ENCODE data around the gene NRP1.
"Not testable (repeated sequence)": the region's sequence is repeated elsewhere in the genome, so short reads cannot be mapped to it uniquely, and the experiment has no call there.

NRP1 gene

DNA sequence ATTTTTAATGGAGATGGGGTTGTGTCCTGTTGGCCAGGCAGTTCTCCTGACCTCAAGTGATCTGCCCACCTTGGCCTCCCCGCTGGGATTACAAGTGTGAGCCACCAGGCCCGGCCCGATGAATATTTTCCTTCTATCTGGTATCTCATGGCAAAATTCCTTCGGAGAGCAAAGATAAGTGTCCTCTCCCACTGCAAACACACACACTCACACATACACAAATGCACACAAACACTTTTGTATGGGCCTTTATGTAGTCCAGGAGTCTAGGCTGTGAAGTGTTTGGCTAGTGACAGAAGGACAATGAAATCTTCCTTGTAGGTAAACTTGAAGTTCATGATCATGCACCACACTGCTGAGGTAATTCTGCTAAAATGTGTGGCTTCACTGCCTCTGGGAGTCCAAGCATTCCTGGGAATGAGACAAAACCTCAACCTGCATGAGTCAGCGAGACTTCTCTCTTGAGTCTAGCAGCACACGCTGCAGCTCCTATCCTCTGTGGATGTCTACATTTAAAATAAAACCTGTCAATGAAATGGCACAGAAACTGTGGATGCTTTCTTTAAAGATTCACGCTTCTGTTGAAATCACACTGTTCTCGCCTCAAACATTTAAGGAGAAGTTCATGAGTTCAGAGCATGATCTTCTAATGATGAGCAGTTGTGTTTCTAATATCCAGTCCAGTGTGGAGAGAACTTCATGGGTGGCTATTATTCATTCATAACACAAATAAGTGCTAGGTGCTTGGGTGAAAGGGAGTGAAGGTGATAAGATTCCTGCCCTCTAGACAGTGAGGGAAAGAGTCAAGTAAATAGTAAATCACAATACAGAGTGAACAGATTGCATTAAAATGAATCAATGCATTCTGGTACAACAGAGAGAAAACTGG, 96.5 kb downstream of the NRP1 start:
- no peak for DNase-seq (ENCODE audit: low spot score)

- no peak for DNase-seq (ENCODE audit: low spot score)
Measured at GRCh38 chr10:33236916-33237315, 97.6 kb downstream of the NRP1 start.

- no peak for DNase-seq (ENCODE audit: low spot score)
Measured at GRCh38 chr10:33235951-33236350, 98.5 kb downstream of the NRP1 start.

GRCh38 chr10:33235251-33235884, 99.1 kb downstream of the NRP1 start:
- DNase-seq (ENCODE audit: low spot score), result no peak

GRCh38 chr10:33234831-33235237, 99.6 kb downstream of the NRP1 start:
- no peak for DNase-seq (ENCODE audit: low spot score)

DNA sequence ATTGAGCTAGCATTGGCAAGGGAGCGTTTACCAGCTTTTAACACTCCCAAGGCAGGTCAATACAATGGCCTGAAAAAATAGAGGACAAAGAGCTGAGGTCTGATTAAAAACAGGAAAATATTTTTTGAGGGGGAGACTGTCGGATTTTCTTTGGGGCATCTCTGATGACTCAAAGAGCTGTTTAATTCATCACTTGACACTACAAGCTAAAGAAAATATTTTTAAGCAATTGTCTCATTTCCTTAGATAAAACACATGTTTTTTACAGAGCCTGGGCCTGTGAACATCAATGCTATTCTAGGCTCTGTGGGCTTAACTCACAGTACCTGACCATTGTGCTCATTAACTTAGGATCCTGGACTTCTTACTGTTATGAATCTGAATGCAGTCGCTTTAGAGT, 100.8 kb downstream of the NRP1 start:
- no peak for DNase-seq (ENCODE audit: low spot score)

- no peak for DNase-seq (ENCODE audit: low spot score)
Measured at GRCh38 chr10:33233221-33233620, 101.2 kb downstream of the NRP1 start.

- DNase-seq (ENCODE audit: low spot score), result no peak
Measured at GRCh38 chr10:33231621-33232350, 102.7 kb downstream of the NRP1 start.

DNA sequence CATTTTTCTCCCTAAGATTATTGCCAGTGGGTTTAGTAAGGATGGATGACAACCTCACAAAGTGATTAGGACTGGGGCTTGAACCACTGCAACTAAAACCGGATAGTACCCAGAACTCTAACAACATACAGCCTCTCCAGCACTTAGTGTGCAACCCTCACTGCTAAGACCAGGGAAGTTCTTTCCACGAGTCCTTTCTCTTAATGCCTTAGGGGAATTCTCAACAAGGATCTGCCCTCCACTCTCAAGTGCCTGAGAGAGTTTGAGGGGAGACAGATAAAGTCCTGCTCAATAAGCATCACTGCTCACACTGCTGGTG, 104.6 kb downstream of the NRP1 start:
- no peak for DNase-seq (ENCODE audit: low spot score)

DNA sequence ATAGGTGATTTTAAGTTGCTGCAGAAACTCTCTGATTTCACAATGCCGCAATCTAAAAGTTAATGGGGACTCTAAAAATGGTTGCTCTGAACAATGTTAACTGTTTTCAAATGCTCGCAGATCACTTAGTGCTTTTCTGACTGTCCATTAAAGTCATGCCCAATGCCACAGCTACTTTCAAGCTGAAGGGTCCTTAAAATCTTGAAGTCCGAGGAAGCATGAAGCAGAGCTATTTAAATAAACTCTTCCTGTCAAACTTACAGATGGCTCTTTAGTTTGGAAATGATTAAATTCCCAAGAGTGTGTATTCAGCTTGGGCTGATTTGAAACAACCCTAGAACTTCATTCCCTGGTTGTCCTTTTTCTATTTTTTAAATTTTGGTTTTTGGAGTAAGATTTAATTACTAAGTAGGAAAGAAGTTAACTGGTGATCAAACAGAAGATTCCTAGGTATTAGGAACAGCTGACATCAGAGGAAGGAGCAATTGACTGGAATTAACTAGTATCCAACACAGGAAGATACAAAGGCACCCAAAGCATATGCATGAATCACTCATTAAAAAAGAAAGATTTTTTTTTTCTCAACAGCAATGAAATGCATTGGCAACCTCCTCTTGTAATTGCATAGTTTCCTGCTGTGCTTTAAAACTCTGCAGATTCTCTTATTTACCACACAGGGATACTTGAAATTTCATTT, 105.1 kb downstream of the NRP1 start:
- no peak for DNase-seq (ENCODE audit: low spot score)

DNA sequence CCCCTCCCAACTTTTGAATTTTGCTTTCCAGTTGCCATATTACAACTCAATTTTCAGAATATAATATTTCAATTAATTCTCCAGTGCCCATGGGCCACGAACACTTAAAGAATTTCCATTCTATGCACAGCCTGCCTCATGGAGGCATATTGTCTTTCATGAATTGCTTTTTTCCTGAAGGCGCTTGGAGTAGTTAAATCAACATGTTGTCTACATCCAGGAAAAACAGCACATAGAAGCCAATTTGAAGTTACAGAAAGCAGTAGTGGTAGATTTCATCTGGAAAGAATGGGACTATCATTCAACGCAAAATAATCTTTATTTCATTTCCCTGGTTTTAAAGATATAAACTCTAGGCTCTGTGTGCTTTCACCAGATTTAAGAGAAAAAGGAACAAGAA, 106.0 kb downstream of the NRP1 start:
- DNase-seq (ENCODE audit: low spot score), result no peak

DNA sequence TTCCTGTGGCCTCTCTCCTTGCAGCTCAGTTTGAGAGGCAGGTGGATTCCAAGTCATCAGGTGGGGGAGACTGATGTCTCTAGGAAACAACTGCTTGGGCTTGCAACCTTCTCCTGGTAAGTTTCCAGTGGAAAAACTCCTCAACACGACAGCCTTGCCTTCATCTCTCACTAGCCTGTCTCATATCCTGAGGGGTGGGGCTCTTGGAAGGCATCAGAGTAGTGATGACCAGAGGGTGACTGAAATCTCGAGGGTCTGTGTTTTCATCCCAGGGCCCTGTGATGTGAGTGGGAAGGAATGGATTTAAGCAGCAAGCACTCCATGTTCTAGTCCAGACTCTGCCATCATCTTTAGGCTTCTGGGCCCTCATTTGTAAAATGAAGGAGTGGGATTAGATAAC, 107.0 kb downstream of the NRP1 start:
- DNase-seq (ENCODE audit: low spot score), result no peak

GRCh38 chr10:33224251-33224965, 110.1 kb downstream of the NRP1 start:
- DNase-seq (ENCODE audit: low spot score), result no peak

DNA sequence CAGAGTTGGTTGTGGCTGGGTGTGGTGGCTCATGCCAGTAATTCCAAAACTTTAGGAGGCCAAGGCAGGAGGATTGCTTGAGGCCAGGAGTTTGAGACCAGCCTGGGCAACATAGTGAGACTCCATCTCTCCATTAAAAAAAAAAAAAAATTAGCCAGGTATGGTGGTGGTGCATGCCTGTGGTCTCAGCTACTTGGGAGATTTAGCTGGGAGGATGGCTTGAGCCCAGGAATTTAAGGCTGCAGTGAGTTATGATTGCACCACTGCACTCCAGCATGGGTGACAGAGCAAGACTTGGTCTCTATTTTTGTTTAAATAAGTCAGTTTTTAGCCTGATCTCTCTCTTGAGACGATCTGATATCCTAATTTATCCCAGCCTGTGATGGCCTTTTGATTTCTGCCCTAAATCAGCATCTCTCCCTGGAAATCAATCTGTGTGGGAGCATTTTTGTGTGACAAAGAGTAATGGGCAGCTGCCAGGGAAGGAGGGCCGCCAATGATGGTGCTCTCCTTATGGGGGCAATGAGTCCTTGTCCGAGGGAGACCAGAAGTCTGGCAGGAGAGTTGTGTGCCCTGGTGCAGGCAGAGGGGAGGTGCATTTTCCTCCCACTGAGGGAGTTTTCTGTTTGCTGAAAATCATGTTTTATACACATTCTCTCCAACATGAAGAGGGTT, 111.0 kb downstream of the NRP1 start:
- DNase-seq (ENCODE audit: low spot score), result no peak

- DNase-seq (ENCODE audit: low spot score), result not testable (repeated sequence)
Measured at GRCh38 chr10:33222304-33222703, 112.2 kb downstream of the NRP1 start.

DNA sequence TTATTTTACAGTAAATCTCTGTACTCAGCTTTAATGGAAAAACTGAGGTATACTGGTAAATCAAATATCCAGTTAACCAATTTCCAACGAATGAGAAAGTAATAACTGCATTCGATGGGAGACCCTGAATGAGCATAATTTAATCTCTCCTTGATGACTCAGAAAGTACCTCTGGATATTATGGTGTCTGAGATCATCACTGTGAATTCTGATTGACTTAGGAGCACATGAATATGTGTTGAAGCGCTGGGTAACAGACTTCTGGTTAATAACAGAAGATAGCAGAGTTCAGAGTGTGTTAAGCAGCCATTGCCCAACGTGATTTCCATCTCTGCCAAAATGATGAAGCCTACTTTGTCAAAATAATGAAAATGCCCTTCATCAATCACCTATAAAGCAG, 116.6 kb downstream of the NRP1 start:
- no peak for DNase-seq (ENCODE audit: low spot score)

DNA sequence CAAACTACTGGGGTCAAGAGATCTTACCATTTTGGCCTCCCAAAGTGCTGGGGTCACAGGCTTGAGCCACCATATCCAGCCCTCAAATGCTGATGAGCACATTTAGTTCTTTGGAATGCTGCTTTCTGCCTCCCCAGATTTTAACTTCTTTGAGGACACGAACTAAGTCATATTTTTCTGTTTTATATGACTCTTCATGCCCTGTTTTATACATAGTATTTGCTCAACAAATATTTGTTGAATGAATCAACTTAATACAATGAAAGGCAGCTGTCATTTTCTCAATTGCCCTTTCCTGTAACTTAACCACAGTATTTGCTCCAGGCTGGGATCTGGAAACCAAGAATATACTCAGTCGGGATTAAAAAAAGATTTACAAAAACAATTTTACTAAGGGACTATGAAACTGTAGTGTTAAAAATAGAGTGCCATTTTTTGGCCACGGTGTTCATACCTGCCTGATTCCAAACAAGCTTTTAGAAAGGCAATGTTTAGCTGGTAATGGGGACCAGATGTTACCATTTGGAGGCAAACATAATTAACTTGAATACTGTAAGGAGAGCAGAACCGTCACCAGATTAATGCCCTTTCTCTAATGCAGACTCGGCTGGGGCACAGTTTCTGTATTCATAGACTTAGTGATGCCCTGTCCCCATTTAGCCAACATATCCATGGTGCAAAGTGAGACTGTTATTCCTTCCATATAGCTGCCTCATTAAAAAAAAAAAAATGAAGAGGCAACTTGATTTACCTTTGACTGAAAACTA, 117.6 kb downstream of the NRP1 start:
- peak; percentile 42 for DNase-seq (ENCODE audit: low spot score)

DNA sequence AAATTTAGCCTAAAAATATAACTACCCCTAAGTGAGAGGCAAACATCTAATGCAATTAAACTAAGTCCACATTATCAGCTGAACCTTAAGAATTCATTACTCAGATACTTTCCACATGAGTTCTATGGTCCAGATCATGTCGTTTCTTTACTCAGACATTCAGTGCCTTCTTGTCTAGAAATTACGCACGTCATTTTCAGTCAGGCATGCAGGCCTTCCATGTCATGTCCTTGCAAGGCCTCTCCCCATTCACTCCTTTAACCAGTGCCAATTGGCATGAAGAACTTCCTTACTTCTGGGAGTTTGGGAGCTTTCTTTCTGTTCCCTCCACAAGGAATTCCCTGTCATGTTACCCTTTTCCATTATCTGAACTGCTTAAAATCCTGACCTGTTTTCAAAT, 118.8 kb downstream of the NRP1 start:
- DNase-seq (ENCODE audit: low spot score), result no peak

- no peak for DNase-seq (ENCODE audit: low spot score)
Measured at GRCh38 chr10:33215154-33215553, 119.3 kb downstream of the NRP1 start.

- no peak for DNase-seq (ENCODE audit: low spot score)
Measured at GRCh38 chr10:33214174-33214573, 120.3 kb downstream of the NRP1 start.
